GM12874 (cell line): Measurements from ENCODE around the gene BLVRB.

Experiments used
- TF ChIP-seq, protein P1 (sequence below): IDR thresholded peaks from 2 replicates; pipeline ENCODE4 v1.5.1; 2011; ENCODE audit warnings: low read depth, mild to moderate bottlenecking, control low read depth, low read length, moderate library complexity; ENCODE audit not compliant: insufficient read depth

BLVRB gene

DNA sequence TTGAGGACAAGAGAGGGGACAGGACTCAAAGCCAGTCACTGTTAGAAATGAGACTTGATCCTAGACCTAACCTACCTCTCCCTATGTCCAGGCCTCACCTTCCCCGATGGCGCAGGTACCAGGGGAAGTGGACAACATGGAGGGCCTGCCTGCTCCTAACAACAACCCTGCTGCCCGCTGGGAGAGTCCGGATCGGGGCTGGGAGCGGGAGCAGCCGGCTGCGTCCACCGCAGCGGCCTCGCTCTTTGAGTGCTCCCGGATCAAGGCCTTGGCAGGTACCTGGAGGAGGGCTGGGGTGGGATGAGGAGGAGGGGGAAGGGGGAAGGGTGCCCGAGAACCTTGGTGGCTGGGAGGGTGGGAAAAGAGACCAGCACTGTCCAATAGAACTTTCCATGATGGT, 7.0 kb upstream of the BLVRB start:
- TF ChIP-seq, protein P1, sequence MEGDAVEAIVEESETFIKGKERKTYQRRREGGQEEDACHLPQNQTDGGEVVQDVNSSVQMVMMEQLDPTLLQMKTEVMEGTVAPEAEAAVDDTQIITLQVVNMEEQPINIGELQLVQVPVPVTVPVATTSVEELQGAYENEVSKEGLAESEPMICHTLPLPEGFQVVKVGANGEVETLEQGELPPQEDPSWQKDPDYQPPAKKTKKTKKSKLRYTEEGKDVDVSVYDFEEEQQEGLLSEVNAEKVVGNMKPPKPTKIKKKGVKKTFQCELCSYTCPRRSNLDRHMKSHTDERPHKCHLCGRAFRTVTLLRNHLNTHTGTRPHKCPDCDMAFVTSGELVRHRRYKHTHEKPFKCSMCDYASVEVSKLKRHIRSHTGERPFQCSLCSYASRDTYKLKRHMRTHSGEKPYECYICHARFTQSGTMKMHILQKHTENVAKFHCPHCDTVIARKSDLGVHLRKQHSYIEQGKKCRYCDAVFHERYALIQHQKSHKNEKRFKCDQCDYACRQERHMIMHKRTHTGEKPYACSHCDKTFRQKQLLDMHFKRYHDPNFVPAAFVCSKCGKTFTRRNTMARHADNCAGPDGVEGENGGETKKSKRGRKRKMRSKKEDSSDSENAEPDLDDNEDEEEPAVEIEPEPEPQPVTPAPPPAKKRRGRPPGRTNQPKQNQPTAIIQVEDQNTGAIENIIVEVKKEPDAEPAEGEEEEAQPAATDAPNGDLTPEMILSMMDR = no peak

DNA sequence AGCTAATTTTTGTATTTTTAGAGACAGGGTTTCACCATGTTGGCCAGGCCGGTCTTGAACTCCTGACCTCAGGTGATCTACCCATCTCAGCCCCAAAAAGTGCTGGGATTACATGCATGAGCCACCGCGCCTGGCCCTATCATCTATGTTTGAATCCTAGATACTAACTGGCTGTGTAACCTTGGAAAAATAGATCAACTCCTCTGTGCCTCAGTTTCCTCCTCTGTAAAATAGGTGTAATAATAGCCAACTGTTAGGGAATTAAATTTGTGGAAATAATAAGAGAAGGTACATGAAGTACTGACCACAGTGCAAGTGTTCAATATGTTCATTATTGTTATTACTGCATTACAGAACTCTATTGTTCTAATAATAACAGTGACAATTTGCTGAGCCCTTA, 5.6 kb upstream of the BLVRB start:
- TF ChIP-seq, protein P1 = no peak

GRCh38 chr19:40469011-40469410, 3.5 kb upstream of the BLVRB start:
- TF ChIP-seq, protein P1 = no peak

DNA sequence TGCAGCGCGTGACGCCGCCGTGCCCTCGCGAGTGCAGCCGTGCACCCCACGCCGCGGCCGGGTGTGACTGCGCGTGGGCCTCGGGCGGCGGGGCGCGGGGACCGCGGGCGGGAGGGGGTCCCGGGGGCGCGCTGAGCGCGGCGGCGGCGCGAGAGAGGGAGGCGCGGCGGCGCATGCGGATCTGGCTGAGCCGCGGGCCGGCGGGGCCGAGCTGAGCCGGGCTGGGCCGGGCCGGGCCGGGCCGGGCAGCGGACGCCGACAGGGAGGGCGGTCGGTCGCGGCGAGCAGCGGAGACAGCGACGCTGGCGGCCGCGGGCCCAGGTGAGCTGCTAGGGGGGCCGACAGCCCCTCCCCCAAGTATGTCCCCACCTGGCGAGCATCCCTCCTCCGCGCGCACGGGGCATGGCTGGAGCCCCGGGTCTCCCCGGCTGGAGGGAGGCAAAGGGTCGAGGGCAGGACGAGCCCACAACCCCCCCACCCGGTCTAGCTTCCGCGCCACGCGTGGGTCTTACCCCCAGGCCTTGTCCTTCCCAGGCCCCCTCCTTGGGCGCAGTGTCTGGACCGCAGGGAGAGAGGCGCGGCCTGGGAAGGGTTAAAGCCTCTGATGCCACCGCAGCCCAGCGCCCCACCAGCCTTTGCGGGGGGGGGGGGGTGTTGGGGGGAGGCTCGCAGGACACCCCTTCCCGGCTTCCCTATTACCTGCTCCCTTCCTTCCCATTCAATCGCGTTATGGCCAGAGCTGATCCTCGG, 1.6 kb upstream of the BLVRB start, which contains the start of gene SPTBN4:
SPTBN4 (plus strand) TSS at position 17 of the 750 bp plus-strand sequence. CDS start 5,621 bp downstream, outside the sequence.
- TF ChIP-seq, protein P1 = no peak

GRCh38 chr19:40466219-40466984, 857 bp upstream of the BLVRB start:
- TF ChIP-seq, protein P1 = no peak

- TF ChIP-seq, protein P1 = no peak
Observed at GRCh38 chr19:40465025-40465556, 454 bp downstream of the BLVRB start.
